Osteocyte (in vitro differentiated cells): Measurements from ENCODE around the gene ZFX. TPM values are rescaled to one million over a fixed set of nuclear protein-coding genes. Genes with fewer than 3 reads are reported as not detected.

Experiments
- DNase-seq: peaks from one replicate; pipeline ENCODE4 v3.0.0; 2021; ENCODE audit warnings: mixed read lengths; ENCODE audit not compliant: unreplicated experiment; ENCODE audit errors: extremely low spot score
- H3K27ac Mint-ChIP-seq: one replicate; pipeline ENCODE4 v1.8.0; 2021; ENCODE audit warnings: mild to moderate bottlenecking, mixed read lengths; ENCODE audit not compliant: unreplicated experiment
- H3K27me3 Mint-ChIP-seq: one replicate; pipeline ENCODE4 v1.8.0; 2021; ENCODE audit warnings: mixed read lengths; ENCODE audit not compliant: unreplicated experiment
- H3K36me3 Mint-ChIP-seq: one replicate; pipeline ENCODE4 v1.8.0; 2021; ENCODE audit warnings: mixed read lengths; ENCODE audit not compliant: unreplicated experiment
- H3K4me1 Mint-ChIP-seq: one replicate; pipeline ENCODE4 v1.8.0; 2021; ENCODE audit warnings: mixed read lengths; ENCODE audit not compliant: unreplicated experiment
- H3K4me3 Mint-ChIP-seq: one replicate; pipeline ENCODE4 v1.8.0; 2021; ENCODE audit warnings: mild to moderate bottlenecking, moderate library complexity, mixed read lengths; ENCODE audit not compliant: unreplicated experiment
- H3K9me3 Mint-ChIP-seq: one replicate; pipeline ENCODE4 v1.8.0; 2021; ENCODE audit warnings: mixed read lengths; ENCODE audit not compliant: unreplicated experiment
- total RNA-seq: library from RNA; stranded (reverse); gene quantifications from 2 replicates; pipeline ENCODE4 v1.2.1, GENCODE V29; 2021
- TF ChIP-seq, protein P1 (sequence below): fragments of 200-600 bp; sonication (generic); IDR thresholded peaks from 2 replicates; pipeline ENCODE4 v1.5.0; 2021; ENCODE audit warnings: antibody characterized with exemption, mild to moderate bottlenecking, moderate library complexity

The ZFX gene
- total RNA-seq, 1 donor from 2014 or later = 84.6 TPM

DNA sequence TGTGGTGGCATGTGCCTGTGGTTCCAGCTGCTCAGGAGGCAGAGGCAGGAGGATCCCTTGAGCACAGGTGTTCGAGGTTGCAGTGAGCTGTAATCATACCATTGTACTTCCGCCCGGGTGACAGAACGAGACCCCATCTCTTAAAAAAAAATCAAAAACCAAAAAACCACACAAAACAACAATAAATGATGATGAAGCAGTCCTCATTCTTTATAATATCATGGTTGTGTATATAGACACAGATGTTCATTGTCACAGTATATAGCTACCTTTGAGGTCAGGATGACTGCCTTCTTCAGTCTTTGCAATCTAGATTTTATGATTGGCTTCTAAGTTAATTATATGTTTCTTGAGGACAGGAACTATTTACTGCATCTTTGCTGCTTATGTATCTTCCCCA lies 37.0 kb downstream of the ZFX start:
- H3K4me1 Mint-ChIP-seq = peaks cover 19% of the 10 kb centered on the region
- TF ChIP-seq, protein P1, sequence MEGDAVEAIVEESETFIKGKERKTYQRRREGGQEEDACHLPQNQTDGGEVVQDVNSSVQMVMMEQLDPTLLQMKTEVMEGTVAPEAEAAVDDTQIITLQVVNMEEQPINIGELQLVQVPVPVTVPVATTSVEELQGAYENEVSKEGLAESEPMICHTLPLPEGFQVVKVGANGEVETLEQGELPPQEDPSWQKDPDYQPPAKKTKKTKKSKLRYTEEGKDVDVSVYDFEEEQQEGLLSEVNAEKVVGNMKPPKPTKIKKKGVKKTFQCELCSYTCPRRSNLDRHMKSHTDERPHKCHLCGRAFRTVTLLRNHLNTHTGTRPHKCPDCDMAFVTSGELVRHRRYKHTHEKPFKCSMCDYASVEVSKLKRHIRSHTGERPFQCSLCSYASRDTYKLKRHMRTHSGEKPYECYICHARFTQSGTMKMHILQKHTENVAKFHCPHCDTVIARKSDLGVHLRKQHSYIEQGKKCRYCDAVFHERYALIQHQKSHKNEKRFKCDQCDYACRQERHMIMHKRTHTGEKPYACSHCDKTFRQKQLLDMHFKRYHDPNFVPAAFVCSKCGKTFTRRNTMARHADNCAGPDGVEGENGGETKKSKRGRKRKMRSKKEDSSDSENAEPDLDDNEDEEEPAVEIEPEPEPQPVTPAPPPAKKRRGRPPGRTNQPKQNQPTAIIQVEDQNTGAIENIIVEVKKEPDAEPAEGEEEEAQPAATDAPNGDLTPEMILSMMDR = no peak
- peaks cover 23% of the 10 kb centered on the region for H3K36me3 Mint-ChIP-seq
- no peak overlapping the region for H3K4me3 Mint-ChIP-seq
- H3K27ac Mint-ChIP-seq = no peak overlapping the region
- no peak for DNase-seq
- H3K27me3 Mint-ChIP-seq = no peaks in the 10 kb centered on the region
- H3K9me3 Mint-ChIP-seq = no peaks in the 10 kb centered on the region

DNA sequence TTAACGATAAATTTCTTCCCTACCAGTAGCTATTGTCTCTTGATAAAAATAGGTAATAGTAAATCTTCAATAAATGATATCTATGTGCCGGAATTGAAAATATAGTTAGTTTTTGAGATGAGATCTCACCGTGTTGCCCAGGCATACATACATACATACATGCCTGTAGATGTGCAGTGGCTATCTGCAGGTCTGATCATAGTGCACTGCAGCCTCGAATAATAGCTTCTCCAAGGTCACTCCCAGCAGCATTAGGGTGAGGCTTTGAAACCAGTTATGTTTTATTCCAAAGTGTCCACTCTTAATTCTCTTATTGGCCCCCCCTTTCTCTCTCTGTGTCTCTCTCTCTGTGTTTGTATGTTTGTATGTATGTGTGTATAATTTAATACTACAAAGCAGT lies 37.5 kb downstream of the ZFX start:
- TF ChIP-seq, protein P1 = no peak
- H3K4me3 Mint-ChIP-seq = no peak overlapping the region
- no peaks in the 10 kb centered on the region for H3K27me3 Mint-ChIP-seq
- H3K4me1 Mint-ChIP-seq = peaks cover 19% of the 10 kb centered on the region
- no peak overlapping the region for H3K27ac Mint-ChIP-seq
- DNase-seq = no peak
- peaks cover 23% of the 10 kb centered on the region for H3K36me3 Mint-ChIP-seq
- H3K9me3 Mint-ChIP-seq = no peaks in the 10 kb centered on the region

DNA sequence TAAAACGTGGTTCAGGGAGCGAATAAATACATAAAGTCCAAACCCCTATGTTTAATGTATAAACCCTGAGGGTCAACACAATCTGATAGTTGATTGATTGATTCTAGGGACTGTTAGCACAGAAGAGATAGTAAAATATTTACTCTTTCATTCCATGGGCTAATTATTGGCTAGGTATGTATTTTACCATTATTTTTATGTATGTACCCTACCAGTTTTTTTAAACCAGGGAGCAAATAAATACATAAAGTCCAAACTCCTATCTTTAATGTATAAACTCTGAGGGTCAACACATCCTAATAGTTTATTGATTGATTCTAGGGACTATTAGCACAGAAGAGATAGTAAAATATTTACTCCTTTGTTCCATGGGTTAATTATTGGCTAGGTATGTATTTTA lies 40.0 kb downstream of the ZFX start:
- Mint-ChIP-seq H3K9me3 (no peaks in the 10 kb centered on the region), H3K27ac (no peak overlapping the region), H3K4me1 (peaks cover 24% of the 10 kb centered on the region), H3K36me3 (peaks cover 23% of the 10 kb centered on the region), H3K4me3 (no peak overlapping the region), H3K27me3 (no peaks in the 10 kb centered on the region)
- no peak for DNase-seq
- TF ChIP-seq, protein P1 = no peak

DNA sequence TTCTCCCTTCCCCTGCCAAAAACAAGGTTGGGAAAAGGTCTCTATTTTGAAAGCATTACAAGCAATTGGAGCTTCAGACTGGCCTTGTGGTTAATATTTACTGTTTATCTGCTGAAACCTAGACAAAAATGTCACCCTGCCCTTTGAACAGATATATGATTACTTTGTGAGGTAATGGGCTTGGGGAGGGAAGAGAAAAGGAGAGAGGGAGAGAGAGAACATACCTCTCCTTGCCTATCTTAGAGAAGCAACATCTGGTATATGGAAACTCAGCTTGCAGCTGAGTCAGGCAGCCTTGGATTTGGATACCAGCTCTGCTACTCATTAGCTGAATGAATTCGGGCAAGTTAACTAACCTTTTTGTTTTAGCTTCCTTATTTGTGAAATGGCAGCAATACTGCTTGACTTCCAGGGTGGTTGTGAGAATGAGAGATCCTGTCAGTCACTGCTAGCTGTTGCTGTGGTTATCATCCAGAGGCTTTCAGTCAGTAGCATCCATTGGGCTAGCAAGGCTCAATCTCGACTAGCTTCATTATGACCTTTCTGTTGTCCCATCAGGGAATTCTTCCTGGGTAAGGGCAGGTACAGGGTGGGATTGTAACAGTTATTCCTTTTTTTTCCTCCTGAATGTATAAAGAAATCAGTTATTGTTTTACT lies 41.1 kb downstream of the ZFX start:
- TF ChIP-seq, protein P1 = no peak
- Mint-ChIP-seq H3K27me3 (no peaks in the 10 kb centered on the region), H3K9me3 (no peaks in the 10 kb centered on the region), H3K4me1 (peaks cover 26% of the 10 kb centered on the region), H3K27ac (peak overlapping the region; percentile 35), H3K36me3 (peaks cover 18% of the 10 kb centered on the region), H3K4me3 (no peak overlapping the region)
- DNase-seq = no peak

DNA sequence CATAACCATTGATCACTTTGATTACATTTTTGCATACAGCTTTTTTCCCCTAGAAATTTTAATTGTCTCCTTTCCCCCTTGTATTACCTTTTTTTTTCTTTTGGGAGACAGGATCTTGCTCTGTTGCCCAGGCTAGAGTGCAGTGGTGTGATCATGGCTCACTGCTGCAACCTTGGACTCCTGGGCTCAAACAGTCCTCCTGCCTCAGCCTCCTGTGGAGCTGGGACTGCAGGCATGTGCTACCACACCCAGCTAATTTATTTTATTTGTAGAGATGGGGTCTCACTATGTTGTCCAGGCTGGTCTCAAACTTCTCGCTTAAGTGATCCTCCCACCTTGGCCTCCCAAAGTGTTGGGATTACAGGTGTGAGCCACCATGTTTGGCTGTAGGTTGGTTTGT lies 47.0 kb downstream of the ZFX start:
- Mint-ChIP-seq H3K27ac (peak overlapping the region; percentile 3), H3K4me1 (peaks cover 36% of the 10 kb centered on the region), H3K4me3 (no peak overlapping the region), H3K36me3 (peaks cover 2% of the 10 kb centered on the region), H3K27me3 (no peaks in the 10 kb centered on the region), H3K9me3 (no peaks in the 10 kb centered on the region)
- DNase-seq = no peak
- TF ChIP-seq, protein P1 = no peak
